Adrenal gland (tissue), 5 donors: ENCODE measurements around the gene AMT.

ENCODE experiments used
- POLR2A ChIP-seq, 2 donors: fragments of 450-650 bp; IDR thresholded peaks; one replicate each; pipeline ENCODE4 v1.6.1; 2017; ENCODE audit warnings: antibody characterized with exemption in 2 of 2, mild to moderate bottlenecking in 2 of 2, moderate library complexity in 1 of 2
- TF ChIP-seq, protein P1 (sequence below), 6 experiments: fragments of 450-650 bp in 4 of 6; fragments of 200-600 bp in 2 of 6; sonication (generic) in 1 of 6; IDR thresholded peaks; 1 replicate in 5 of 6; 2 replicates in 1 of 6; pipeline versions ENCODE4 v1.5.1 to v1.8.0; 2016 to 2021; ENCODE audit warnings: antibody characterized with exemption in 6 of 6, mild to moderate bottlenecking in 2 of 6, moderate library complexity in 1 of 6
- donor health status: DM: no; HTN: no; CAD: no.

DNA sequence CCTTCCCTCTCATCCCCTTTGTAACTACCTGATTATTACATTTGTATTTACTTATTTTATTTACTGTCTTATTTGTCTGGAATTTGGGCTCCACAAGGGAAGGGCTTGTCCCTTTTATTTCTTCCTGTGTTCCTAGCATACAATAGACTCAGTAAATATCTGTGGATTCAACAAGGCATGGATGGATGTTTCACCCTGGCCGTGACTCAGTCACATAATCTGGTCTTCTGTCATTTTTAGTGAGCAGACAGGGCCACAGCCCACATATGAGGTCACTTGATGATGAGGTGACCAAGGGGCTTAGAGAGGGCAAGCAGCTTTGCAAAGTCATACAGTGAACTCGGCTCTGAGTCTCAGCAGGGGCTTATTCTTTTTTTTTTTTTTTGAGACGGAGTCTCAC lies 39.9 kb upstream of the AMT start:
- TF ChIP-seq, protein P1, sequence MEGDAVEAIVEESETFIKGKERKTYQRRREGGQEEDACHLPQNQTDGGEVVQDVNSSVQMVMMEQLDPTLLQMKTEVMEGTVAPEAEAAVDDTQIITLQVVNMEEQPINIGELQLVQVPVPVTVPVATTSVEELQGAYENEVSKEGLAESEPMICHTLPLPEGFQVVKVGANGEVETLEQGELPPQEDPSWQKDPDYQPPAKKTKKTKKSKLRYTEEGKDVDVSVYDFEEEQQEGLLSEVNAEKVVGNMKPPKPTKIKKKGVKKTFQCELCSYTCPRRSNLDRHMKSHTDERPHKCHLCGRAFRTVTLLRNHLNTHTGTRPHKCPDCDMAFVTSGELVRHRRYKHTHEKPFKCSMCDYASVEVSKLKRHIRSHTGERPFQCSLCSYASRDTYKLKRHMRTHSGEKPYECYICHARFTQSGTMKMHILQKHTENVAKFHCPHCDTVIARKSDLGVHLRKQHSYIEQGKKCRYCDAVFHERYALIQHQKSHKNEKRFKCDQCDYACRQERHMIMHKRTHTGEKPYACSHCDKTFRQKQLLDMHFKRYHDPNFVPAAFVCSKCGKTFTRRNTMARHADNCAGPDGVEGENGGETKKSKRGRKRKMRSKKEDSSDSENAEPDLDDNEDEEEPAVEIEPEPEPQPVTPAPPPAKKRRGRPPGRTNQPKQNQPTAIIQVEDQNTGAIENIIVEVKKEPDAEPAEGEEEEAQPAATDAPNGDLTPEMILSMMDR (IDR thresholded peaks at IDR 0.05) = no peak
- no peak for TF ChIP-seq POLR2A (IDR thresholded peaks at IDR 0.05)
